IMR-90 (cell line): ENCODE measurements around the gene OAS1. TPM values are rescaled to one million over a fixed set of nuclear protein-coding genes. Genes with fewer than 3 reads are reported as not detected.

ENCODE experiments used
- ATAC-seq: fragments of 200-7000 bp; cut with Tn5 transposase; 2 replicates; pipeline ENCODE4 v1.9.1; 2020; ENCODE audit warnings: low read depth, mild to moderate bottlenecking, moderate library complexity
- BruUV-seq: library from RNA; stranded (reverse); fragments of 400-500 nt; replicated peaks from 2 replicates; lab custom pipeline; 2021; lab: Mats Ljungman, UMichigan
- CTCF ChIA-PET: fragments of 300-600 bp; formaldehyde crosslinking; extraction: SDS; loops from one replicate; lab custom pipeline; 2021; ENCODE audit warnings: antibody characterized with exemption; lab: Yijun Ruan, JAX
- POLR2A ChIA-PET: fragments of 300-600 bp; sonication (Branson Sonifier 250); formaldehyde crosslinking; loops from one replicate; lab custom pipeline; 2022; ENCODE audit warnings: antibody characterized with exemption; ENCODE audit not compliant: unreplicated experiment; lab: Charles Lee
- DNase-seq: peaks from one replicate; pipeline ENCODE4 v3.0.0; 2013
- H2AFZ ChIP-seq: replicated peaks from 2 replicates; pipeline ENCODE3; 2013; ENCODE audit warnings: low read length, mild to moderate bottlenecking; ENCODE audit not compliant: poor library complexity
- H2AK5ac ChIP-seq: 2 replicates; pipeline ENCODE4 v1.6.1; 2013; ENCODE audit warnings: low read depth, low read length, inconsistent platforms
- H2AK9ac ChIP-seq: replicated peaks from 2 replicates; pipeline ENCODE3; 2013; ENCODE audit warnings: mild to moderate bottlenecking, low read depth, low read length, moderate library complexity; ENCODE audit not compliant: poor library complexity
- H2BK120ac ChIP-seq: 2 replicates; pipeline ENCODE4 v1.6.1; 2013; ENCODE audit warnings: low read depth, low read length, inconsistent platforms
- H2BK15ac ChIP-seq: 3 replicates; pipeline ENCODE4 v1.6.1; 2013; ENCODE audit warnings: low read depth, low read length, inconsistent platforms
- H2BK20ac ChIP-seq: 2 replicates; pipeline ENCODE4 v1.6.1; 2013; ENCODE audit warnings: low read depth, mild to moderate bottlenecking, inconsistent platforms, low read length, moderate library complexity
- H2BK5ac ChIP-seq: 2 replicates; pipeline ENCODE4 v1.6.1; 2013; ENCODE audit warnings: mild to moderate bottlenecking, low read depth, low read length, inconsistent platforms; ENCODE audit not compliant: poor library complexity, severe bottlenecking
- H3K14ac ChIP-seq: replicated peaks from 2 replicates; pipeline ENCODE4 v1.6.1; 2013; ENCODE audit warnings: low read depth, low read length, inconsistent platforms
- H3K18ac ChIP-seq: 2 replicates; pipeline ENCODE4 v1.6.1; 2013; ENCODE audit warnings: low read depth, low read length, control low read depth
- H3K23ac ChIP-seq: 2 replicates; pipeline ENCODE4 v1.6.1; 2013; ENCODE audit warnings: low read depth, low read length, inconsistent platforms
- H3K27ac ChIP-seq: 2 replicates; pipeline ENCODE4 v1.5.1; 2013; ENCODE audit warnings: mild to moderate bottlenecking, control low read depth, low read length; ENCODE audit not compliant: insufficient read depth
- H3K27me3 ChIP-seq: 2 replicates; pipeline ENCODE4 v1.6.1; 2013; ENCODE audit warnings: low read length; ENCODE audit not compliant: control insufficient read depth, insufficient read depth
- H3K36me3 ChIP-seq: 2 replicates; pipeline ENCODE4 v1.6.1; 2013; ENCODE audit warnings: low read length, mixed read lengths; ENCODE audit not compliant: control insufficient read depth, insufficient read depth
- H3K4ac ChIP-seq: 2 replicates; pipeline ENCODE4 v1.6.1; 2013; ENCODE audit warnings: low read depth, low read length, inconsistent platforms
- H3K4me1 ChIP-seq: 2 replicates; pipeline ENCODE4 v1.6.1; 2013; ENCODE audit warnings: low read length, mixed read lengths; ENCODE audit not compliant: control insufficient read depth, insufficient read depth
- H3K4me2 ChIP-seq: 2 replicates; pipeline ENCODE4 v1.6.1; 2013; ENCODE audit warnings: low read depth, mild to moderate bottlenecking, control low read depth, low read length, moderate library complexity
- H3K4me3 ChIP-seq: 2 replicates; pipeline ENCODE4 v1.5.1; 2013; ENCODE audit warnings: low read depth, mild to moderate bottlenecking, control low read depth, low read length, moderate library complexity; ENCODE audit not compliant: insufficient read depth
- H3K56ac ChIP-seq: 2 replicates; pipeline ENCODE4 v1.6.1; 2013; ENCODE audit warnings: low read length, inconsistent platforms; ENCODE audit not compliant: insufficient read depth; ENCODE audit errors: extremely low read depth
- H3K79me1 ChIP-seq, 2 experiments: 2 replicates each; pipeline ENCODE4 v1.6.1; 2013; ENCODE audit warnings: low read length in 2 of 2, inconsistent platforms in 1 of 2, low read depth in 1 of 2
- H3K9ac ChIP-seq: 2 replicates; pipeline ENCODE4 v1.6.1; 2013; ENCODE audit warnings: low read depth, low read length, control low read depth
- H3K9me1 ChIP-seq: 2 replicates; pipeline ENCODE4 v1.6.1; 2013; ENCODE audit warnings: low read length, inconsistent platforms; ENCODE audit not compliant: insufficient read depth
- H3K9me3 ChIP-seq: 2 replicates; pipeline ENCODE4 v1.6.1; 2013; ENCODE audit warnings: low read length; ENCODE audit not compliant: control insufficient read depth, insufficient read depth
- H4K20me1 ChIP-seq: 2 replicates; pipeline ENCODE4 v1.6.1; 2013; ENCODE audit warnings: low read length, inconsistent platforms; ENCODE audit not compliant: insufficient read depth
- H4K5ac ChIP-seq: 2 replicates; pipeline ENCODE4 v1.6.1; 2013; ENCODE audit warnings: mild to moderate bottlenecking, low read depth, low read length, control low read depth
- H4K8ac ChIP-seq, 2 experiments: 2 replicates each; pipeline ENCODE4 v1.6.1; 2013; ENCODE audit warnings: low read depth in 2 of 2, low read length in 2 of 2, control low read depth in 1 of 2, inconsistent platforms in 1 of 2
- H4K91ac ChIP-seq: 2 replicates; pipeline ENCODE4 v1.6.1; 2013; ENCODE audit warnings: low read depth, low read length, inconsistent platforms; ENCODE audit not compliant: insufficient read depth
- MAFK ChIP-seq: IDR thresholded peaks from 2 replicates; pipeline ENCODE4 v1.6.1; 2012; ENCODE audit warnings: low read depth, low read length, improper control_type of control experiment
- WGBS, 2 experiments: methylation state at CpG; one replicate each; pipeline versions ENCODE4 v1.1.5 to v1.1.7; 2013; ENCODE audit warnings: missing lambda C conversion rate in 2 of 2; ENCODE audit not compliant: insufficient read length in 1 of 2; ENCODE audit errors: extremely low coverage in 2 of 2; 5-methylcytosine and 5-hydroxymethylcytosine counted together
- dilution Hi-C: fragments of 300-500 bp; cut with HindIII; formaldehyde crosslinking; loops from one replicate; pipeline ENCODE4 v1.14.3; 2018; ENCODE audit warnings: low sequenced_read_pairs; ENCODE audit not compliant: unreplicated experiment
- in situ Hi-C: fragments of 300-500 bp; cut with MboI; formaldehyde crosslinking; loops from 3 replicates; pipeline ENCODE4 v1.14.3; 2019; ENCODE audit warnings: low sequenced_read_pairs, inconsistent platforms, mixed read lengths
- intact Hi-C: fragments of 100-400 bp; cut with micrococcal nuclease; formaldehyde crosslinking; loops from 2 replicates; pipeline ENCODE4 v1.10.0; 2022
- polyA plus RNA-seq, 3 experiments: library from polyadenylated mRNA; depleted of rRNA; stranded (reverse); fragments of >200 nt; gene quantifications; 2 replicates each; pipeline ENCODE4 v1.2.3, GENCODE V29; 2012; ENCODE audit warnings: low replicate concordance in 1 of 3
- total RNA-seq: library from RNA; depleted of rRNA; stranded (reverse); fragments of >200 nt; gene quantifications from 2 replicates; pipeline ENCODE4 v1.2.3, GENCODE V29; 2012
- TF ChIP-seq, protein P1 (sequence below): fragments of 150-350 bp; IDR thresholded peaks from 2 replicates; pipeline ENCODE4 v1.6.1; 2016; ENCODE audit warnings: low read depth, mild to moderate bottlenecking, low read length, moderate library complexity, borderline replicate concordance

OAS1 gene
- total and polyA plus RNA-seq, 2 of the 4 experiments (the other 2 are of a cell fraction), result not detected

DNA sequence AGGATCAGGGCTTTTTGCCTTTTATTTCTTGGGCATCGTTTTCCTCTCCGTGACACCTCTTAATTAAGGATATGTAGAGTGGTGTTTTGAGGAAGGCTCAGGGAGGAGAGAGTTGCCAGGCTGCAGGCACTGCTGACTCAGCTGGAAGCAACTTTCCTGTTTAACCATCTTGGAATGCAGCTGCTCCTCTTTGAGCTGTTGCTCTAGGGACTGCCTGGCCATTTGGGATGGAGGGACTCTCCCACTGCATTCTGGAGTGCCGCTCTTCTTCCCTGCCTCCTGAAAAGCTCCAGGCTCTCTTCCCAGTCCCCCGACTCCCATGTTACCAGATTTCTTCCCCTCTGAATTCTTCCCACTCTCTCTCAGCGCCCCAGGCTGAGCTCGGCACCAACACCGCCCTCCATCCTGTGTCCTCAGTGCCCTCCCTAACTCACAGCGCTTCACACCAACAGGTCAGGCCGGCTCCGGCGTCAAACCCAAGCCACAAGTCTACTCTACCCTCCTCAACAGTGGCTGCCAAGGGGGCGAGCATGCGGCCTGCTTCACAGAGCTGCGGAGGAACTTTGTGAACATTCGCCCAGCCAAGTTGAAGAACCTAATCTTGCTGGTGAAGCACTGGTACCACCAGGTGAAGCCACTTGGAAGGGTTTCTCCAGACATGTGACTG, 37.4 kb downstream of the OAS1 start:
- peak; percentile 90 for TF ChIP-seq MAFK
- TF ChIP-seq, protein P1, sequence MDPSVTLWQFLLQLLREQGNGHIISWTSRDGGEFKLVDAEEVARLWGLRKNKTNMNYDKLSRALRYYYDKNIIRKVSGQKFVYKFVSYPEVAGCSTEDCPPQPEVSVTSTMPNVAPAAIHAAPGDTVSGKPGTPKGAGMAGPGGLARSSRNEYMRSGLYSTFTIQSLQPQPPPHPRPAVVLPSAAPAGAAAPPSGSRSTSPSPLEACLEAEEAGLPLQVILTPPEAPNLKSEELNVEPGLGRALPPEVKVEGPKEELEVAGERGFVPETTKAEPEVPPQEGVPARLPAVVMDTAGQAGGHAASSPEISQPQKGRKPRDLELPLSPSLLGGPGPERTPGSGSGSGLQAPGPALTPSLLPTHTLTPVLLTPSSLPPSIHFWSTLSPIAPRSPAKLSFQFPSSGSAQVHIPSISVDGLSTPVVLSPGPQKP, result no peak
- POLR2A ChIA-PET, result no interaction called here

More for the DNA sequence above, 37.4 kb downstream of the OAS1 start:
- ATAC-seq, result no peak
- no peak for DNase-seq
- Histone ChIP-seq H3K4me1 (no peaks in the 10 kb centered on the region; the same call in 1 of the 2 replicates), H3K23ac (no peak overlapping the region), H3K9me3 (no peaks in the 10 kb centered on the region), H3K9me1 (0 out of 2 replicates have a peak, but pooled peaks cover 3% of the 10 kb centered on the region), H4K20me1 (no peaks in the 10 kb centered on the region), H3K4me2 (no peak overlapping the region), H2AK9ac (no peak overlapping the region), H3K36me3 (no peaks in the 10 kb centered on the region), H3K14ac (no peak overlapping the region), H3K27me3 (no peaks in the 10 kb centered on the region), H3K79me1 (peaks cover 0 to 7% of the 10 kb centered on the region in 2 experiments; a peak in 1 of 4 replicates), H2BK5ac (no peak overlapping the region), H3K9ac (no peak overlapping the region), H4K8ac (no peak overlapping the region), H4K5ac (no peak overlapping the region), H3K4me3 (no peak overlapping the region), H2BK20ac (no peak overlapping the region), H4K91ac (no peak overlapping the region), H2BK120ac (no peak overlapping the region), H3K56ac (no peak overlapping the region), H3K4ac (no peak overlapping the region), H3K27ac (no peak overlapping the region), H3K18ac (no peak overlapping the region), H2BK15ac (no peak overlapping the region), H2AK5ac (no peak overlapping the region), H2AFZ (no peak overlapping the region)
- intact Hi-C loops, result no loop called here
- 93% methylated on average over 5 of the region's 15 CpGs; no CpG with 5 or more reads in 1 of the 2 experiments for WGBS, 2 experiments
- BruUV-seq, result no TSS peak
- dilution Hi-C loops, result no loop called here
- in situ Hi-C loops, result no loop called here
- CTCF ChIA-PET, result interaction anchor here (1.1 kb wide), 1 partner anchor 49 kb away, joined by 3 read pairs; no protein-coding TSS in a partner anchor
